K562 (cell line): ENCODE results near the gene TP73. TPM values are rescaled to one million over a fixed set of nuclear protein-coding genes. Genes with fewer than 3 reads are reported as not detected.

Source experiments
- ATAC-seq: fragments of 200-7000 bp; cut with Tn5 transposase; 3 replicates; pipeline ENCODE4 v1.9.1; 2020; ENCODE audit warnings: moderate library complexity
- BruUV-seq: library from RNA; stranded (reverse); fragments of 400-500 nt; replicated peaks from 2 replicates; lab custom pipeline; 2021; lab: Mats Ljungman, UMichigan
- CTCF ChIA-PET: fragments of 300-600 bp; formaldehyde crosslinking; extraction: SDS; loops from one replicate; lab custom pipeline; 2021; ENCODE audit warnings: low intra/inter-chr PET ratio; lab: Yijun Ruan, JAX
- POLR2A ChIA-PET: fragments of 300-600, 350-650 bp; sonication (Branson Sonifier 250); formaldehyde crosslinking; extraction: SDS; loops from one replicate; lab custom pipeline; 2021; ENCODE audit warnings: antibody characterized with exemption, inconsistent platforms; lab: Yijun Ruan, JAX
- DNase-seq, 4 experiments: peaks; one replicate each; pipeline versions ENCODE4 v3.0.0 to v3.0.0-alpha.2; 2011 to 2018; ENCODE audit warnings: low spot score in 3 of 4, mixed read lengths in 3 of 4; ENCODE audit errors: extremely low read depth in 1 of 4
- FAIRE-seq: peaks from 2 replicates; lab custom pipeline; 2011; peaks lifted over from hg19 to GRCh38; lab: Jason Lieb, UNC
- H2AFZ ChIP-seq: 2 replicates; pipeline ENCODE4 v1.6.0; 2011; ENCODE audit warnings: low read depth, low read length, control low read depth, inconsistent platforms
- H3K27ac ChIP-seq: fragments of 200-600 bp; 3 replicates; pipeline ENCODE4 v1.8.0; 2011; ENCODE audit warnings: low read depth, mild to moderate bottlenecking, control low read depth, inconsistent platforms, low read length, moderate library complexity, mixed read lengths; ENCODE audit errors: extremely low read depth
- H3K27me3 ChIP-seq, 2 experiments: fragments of 300-600 bp in 1 of 2; 2 replicates in 1 of 2; 3 replicates in 1 of 2; pipeline versions ENCODE4 v1.6.0 to v1.8.0; 2011; ENCODE audit warnings: inconsistent platforms in 2 of 2, low read length in 2 of 2, mild to moderate bottlenecking in 1 of 2, mixed read lengths in 1 of 2, moderate library complexity in 1 of 2; ENCODE audit not compliant: control insufficient read depth in 2 of 2, insufficient read depth in 2 of 2
- H3K36me3 ChIP-seq: fragments of 300-600 bp; 3 replicates; pipeline ENCODE4 v1.8.0; 2011; ENCODE audit warnings: mild to moderate bottlenecking, low read length, inconsistent platforms; ENCODE audit not compliant: control insufficient read depth, insufficient read depth
- H3K4me1 ChIP-seq, 2 experiments: fragments of 200-600 bp in 1 of 2; replicated peaks in 1 of 2; 2 replicates in 1 of 2; 3 replicates in 1 of 2; pipeline versions ENCODE4 v1.5.1 to v1.8.0; 2011; ENCODE audit warnings: inconsistent platforms in 2 of 2, low read length in 2 of 2, mild to moderate bottlenecking in 1 of 2, mixed read lengths in 1 of 2, moderate library complexity in 1 of 2; ENCODE audit not compliant: control insufficient read depth in 2 of 2, insufficient read depth in 2 of 2
- H3K4me2 ChIP-seq: 2 replicates; pipeline ENCODE4 v1.6.1; 2011; ENCODE audit warnings: low read length, control low read depth, inconsistent platforms, mixed read lengths; ENCODE audit not compliant: insufficient read depth
- H3K4me3 ChIP-seq: fragments of 200-600 bp; sonication (generic), shearing (Covaris generic); 2 replicates; pipeline ENCODE4 v1.5.1; 2016; ENCODE audit warnings: control low read depth, inconsistent platforms
- H3K79me2 ChIP-seq: fragments of 200-600 bp; 3 replicates; pipeline ENCODE4 v1.8.0; 2011; ENCODE audit warnings: low read length, inconsistent platforms; ENCODE audit not compliant: control insufficient read depth, insufficient read depth
- H3K9ac ChIP-seq, 2 experiments: 2 replicates each; pipeline versions ENCODE4 v1.6.0 to v1.6.1; 2011; ENCODE audit warnings: low read depth in 2 of 2, low read length in 2 of 2, control low read depth in 1 of 2, inconsistent platforms in 1 of 2, mild to moderate bottlenecking in 1 of 2, mixed read lengths in 1 of 2; ENCODE audit not compliant: insufficient read depth in 1 of 2
- H3K9me1 ChIP-seq: one replicate; pipeline ENCODE4 v1.6.0; 2011; ENCODE audit warnings: inconsistent platforms, mild to moderate bottlenecking, low read length, moderate library complexity; ENCODE audit not compliant: control insufficient read depth, insufficient read depth
- H3K9me3 ChIP-seq: replicated peaks from 2 replicates; pipeline ENCODE4 v1.5.1; 2011; ENCODE audit warnings: low read depth, low read length, inconsistent platforms; ENCODE audit not compliant: control insufficient read depth, insufficient read depth
- H4K20me1 ChIP-seq: replicated peaks from 2 replicates; pipeline ENCODE4 v1.6.1; 2011; ENCODE audit warnings: low read length, inconsistent platforms, mixed read lengths; ENCODE audit not compliant: control insufficient read depth, insufficient read depth
- HOXB6 ChIP-seq: fragments of 250-450 bp; sonication (Bioruptor Pico); IDR thresholded peaks from 2 replicates; pipeline ENCODE4 v1.5.1; 2022; ENCODE audit warnings: mild to moderate bottlenecking, borderline replicate concordance
- KAT8 ChIP-seq: fragments of 450-650 bp; IDR thresholded peaks from 2 replicates; pipeline ENCODE4 v1.6.1; 2016; ENCODE audit warnings: low read depth, mild to moderate bottlenecking
- LEF1 ChIP-seq: fragments of 450-650 bp; IDR thresholded peaks from 2 replicates; pipeline ENCODE4 v1.6.1; 2016; ENCODE audit warnings: mild to moderate bottlenecking
- RBM14 ChIP-seq: fragments of 200-400 bp; formaldehyde crosslinking; IDR thresholded peaks from 2 replicates; pipeline ENCODE4 v1.6.1; 2018; ENCODE audit warnings: low read depth, mild to moderate bottlenecking, low read length, moderate library complexity, borderline replicate concordance; ENCODE audit not compliant: insufficient read depth
- WGBS: fragments of 100-300 bp; shearing (Covaris generic); methylation state at CpG from one replicate; pipeline ENCODE4 v1.1.6; 2016; ENCODE audit warnings: low coverage, mixed read lengths; ENCODE audit not compliant: insufficient coverage; ENCODE audit errors: missing lambda C conversion rate; 5-methylcytosine and 5-hydroxymethylcytosine counted together
- in situ Hi-C: fragments of 300-500 bp; cut with MboI; formaldehyde crosslinking; loops from 4 replicates; pipeline ENCODE4 v1.15.0; 2018; ENCODE audit warnings: inconsistent platforms, mixed read lengths
- intact Hi-C: fragments of 100-400 bp; cut with micrococcal nuclease; formaldehyde crosslinking; loops from 2 replicates; pipeline ENCODE4 v1.14.2; 2022
- polyA plus RNA-seq, 8 experiments: library from polyadenylated mRNA; depleted of rRNA in 4 of 8; stranded (reverse) in 5 of 8; unstranded in 3 of 8; fragments of >200 nt; fragmentation: Nextera tagmentation in 2 of 8; fragmentation: Illumina TruSeq in 1 of 8; extraction: Ambion mirVana in 2 of 8; extraction: Trizol in 1 of 8; gene quantifications; 2 replicates each; pipeline versions ENCODE4 v1.2.1 to v1.2.3, GENCODE V29; 2011 to 2014; ENCODE audit warnings: inconsistent platforms in 1 of 8, missing spikeins in 1 of 8
- total RNA-seq, 7 experiments: library from RNA; depleted of rRNA in 6 of 7; stranded (reverse); fragments of >200 nt in 6 of 7; fragmentation: Illumina TruSeq in 2 of 7; extraction: Trizol in 2 of 7; gene quantifications; 2 replicates each; pipeline versions ENCODE4 v1.2.1 to v1.2.3, GENCODE V29; 2011 to 2021; ENCODE audit warnings: low replicate concordance in 1 of 7
- TF ChIP-seq, protein P1 (sequence below): fragments of 250-450 bp; sonication (Bioruptor Pico); IDR thresholded peaks from 2 replicates; pipeline ENCODE4 v1.5.0; 2020; ENCODE audit warnings: mild to moderate bottlenecking

Gene TP73
- total and polyA plus RNA-seq, 9 of the 15 experiments (the other 6 are each of a cell fraction or from before 2014, with no cell fraction given) = 0.07 to 1.6 (median 0.40) TPM; not detected in 2

DNA sequence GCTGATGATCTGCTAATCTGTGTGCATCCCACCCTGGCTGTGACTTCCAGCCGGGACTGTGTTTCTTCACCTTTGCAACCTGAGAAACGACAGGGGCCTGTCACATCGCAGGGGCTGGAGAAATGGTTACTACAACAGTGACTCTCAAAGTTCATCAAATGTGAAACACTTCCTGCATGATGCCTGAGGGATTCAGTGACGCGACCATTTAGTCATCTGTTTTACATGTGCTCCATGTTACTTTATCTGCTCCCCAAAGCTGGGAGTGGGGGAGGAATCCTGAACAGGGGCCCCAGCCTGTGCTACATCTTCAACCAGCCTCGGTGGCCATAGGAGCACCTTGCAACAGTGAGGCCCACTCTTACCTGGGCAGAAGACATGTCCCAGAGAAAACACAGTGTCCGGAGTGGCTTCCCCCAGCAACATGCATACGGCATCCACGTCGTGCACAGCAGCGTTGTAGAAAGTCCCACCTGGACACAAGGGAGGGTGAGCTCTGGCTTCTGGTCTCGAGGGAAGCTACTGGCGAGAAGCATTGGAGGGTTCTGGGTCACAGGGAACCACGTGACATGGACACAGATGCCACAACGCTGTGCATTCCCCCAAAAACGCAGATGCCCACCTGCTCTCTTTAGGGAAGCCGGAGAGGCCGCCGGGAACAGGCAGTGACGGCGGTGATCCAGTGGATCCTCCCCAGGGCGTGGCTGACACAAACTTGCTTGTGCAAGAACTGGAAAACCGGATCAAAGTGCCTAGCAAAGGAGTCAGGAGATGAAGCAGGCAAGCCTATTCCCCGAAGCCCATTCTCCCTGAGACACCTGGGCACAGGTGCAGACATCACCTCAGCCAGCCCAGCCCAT lies 90.4 kb downstream of the TP73 start:
- H3K9me1 ChIP-seq = peaks cover 13% of the 10 kb centered on the region
- H3K27me3 ChIP-seq = no peaks in the 10 kb centered on the region
- H3K36me3 ChIP-seq = peaks cover 74% of the 10 kb centered on the region; the same call in 2 of the 3 replicates
- peaks cover 29% of the 10 kb centered on the region for H3K79me2 ChIP-seq
- peak overlapping the region in 1 of 2 experiments; percentile 54; a peak in 1 of 4 replicates for H3K9ac ChIP-seq
- H3K9me3 ChIP-seq = no peaks in the 10 kb centered on the region
- WGBS = 82% methylated on average over 24 of the region's 24 CpGs
- no peak overlapping the region for H3K4me3 ChIP-seq
- no TSS peak for BruUV-seq
- in situ Hi-C loops = no loop called here
- intact Hi-C loops = no loop called here
- no peak overlapping the region for H3K4me2 ChIP-seq
- POLR2A ChIA-PET = interaction anchor here (0.6 to 0.9 kb wide), 5 partner anchors 9 to 17 kb away, joined by 3 to 6 read pairs (median 3); no protein-coding TSS in a partner anchor
- no peak overlapping the region for H2AFZ ChIP-seq
- CTCF ChIA-PET = no interaction called here
- peaks cover 17% of the 10 kb centered on the region; the same call in 1 of the 2 replicates for H4K20me1 ChIP-seq
- no peak overlapping the region for H3K27ac ChIP-seq
- FAIRE-seq = no peak
- TF ChIP-seq KAT8 (no peak), LEF1 (no peak), HOXB6 (no peak), RBM14 (no peak)
- TF ChIP-seq, protein P1, sequence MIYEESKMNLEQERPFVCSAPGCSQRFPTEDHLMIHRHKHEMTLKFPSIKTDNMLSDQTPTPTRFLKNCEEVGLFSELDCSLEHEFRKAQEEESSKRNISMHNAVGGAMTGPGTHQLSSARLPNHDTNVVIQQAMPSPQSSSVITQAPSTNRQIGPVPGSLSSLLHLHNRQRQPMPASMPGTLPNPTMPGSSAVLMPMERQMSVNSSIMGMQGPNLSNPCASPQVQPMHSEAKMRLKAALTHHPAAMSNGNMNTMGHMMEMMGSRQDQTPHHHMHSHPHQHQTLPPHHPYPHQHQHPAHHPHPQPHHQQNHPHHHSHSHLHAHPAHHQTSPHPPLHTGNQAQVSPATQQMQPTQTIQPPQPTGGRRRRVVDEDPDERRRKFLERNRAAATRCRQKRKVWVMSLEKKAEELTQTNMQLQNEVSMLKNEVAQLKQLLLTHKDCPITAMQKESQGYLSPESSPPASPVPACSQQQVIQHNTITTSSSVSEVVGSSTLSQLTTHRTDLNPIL = no peak
- TF ChIP-seq, all 486 proteins: peak for 0
- DNase-seq (no peak), ATAC-seq (no peak)
- H3K4me1 ChIP-seq = peaks cover 17 to 60% of the 10 kb centered on the region in 2 experiments
